PC-3 (cell line): ENCODE data around the gene FUT6. TPM values are rescaled to one million over a fixed set of nuclear protein-coding genes. Genes with fewer than 3 reads are reported as not detected.

Experiments
- ATAC-seq: fragments of 200-7000 bp; cut with Tn5 transposase; 2 replicates; pipeline ENCODE4 v1.9.1; 2020; ENCODE audit warnings: mild to moderate bottlenecking, moderate library complexity
- BruUV-seq: library from RNA; stranded (reverse); fragments of 400-500 nt; replicated peaks from 2 replicates; lab custom pipeline; 2021; lab: Mats Ljungman, UMichigan
- CTCF ChIA-PET: fragments of 300-600 bp; sonication (Branson Sonifier 250); formaldehyde crosslinking; loops from one replicate; lab custom pipeline; 2022; ENCODE audit warnings: antibody characterized with exemption; lab: Charles Lee
- POLR2A ChIA-PET: fragments of 300-600 bp; sonication (Branson Sonifier 250); formaldehyde crosslinking; loops from one replicate; lab custom pipeline; 2022; ENCODE audit warnings: antibody characterized with exemption; ENCODE audit not compliant: unreplicated experiment; lab: Charles Lee
- DNase-seq: peaks from one replicate; pipeline ENCODE4 v3.0.0-alpha.2; 2015
- H2AFZ ChIP-seq: fragments of 300-600 bp; sonication (generic); 2 replicates; pipeline ENCODE4 v1.6.0; 2016; ENCODE audit warnings: antibody characterized with exemption, low read length
- H3F3A ChIP-seq: fragments of 300-600 bp; sonication (generic); one replicate; pipeline ENCODE4 v1.6.0; 2017; ENCODE audit warnings: antibody characterized with exemption, low read length, control low read depth, mild to moderate bottlenecking; ENCODE audit not compliant: unreplicated experiment
- H3K27ac ChIP-seq: fragments of 300-600 bp; sonication (generic); 2 replicates; pipeline ENCODE4 v1.5.1; 2016; ENCODE audit warnings: mild to moderate bottlenecking, low read length
- H3K27me3 ChIP-seq: fragments of 300-600 bp; sonication (generic); 2 replicates; pipeline ENCODE4 v1.6.1; 2016; ENCODE audit warnings: low read length, mixed read lengths
- H3K36me3 ChIP-seq: fragments of 300-600 bp; sonication (generic); 2 replicates; pipeline ENCODE4 v1.6.1; 2016; ENCODE audit warnings: low read depth, mixed run types, low read length, mixed read lengths
- H3K4me1 ChIP-seq: fragments of 300-600 bp; sonication (generic); 2 replicates; pipeline ENCODE4 v1.5.1; 2016; ENCODE audit warnings: low read length; ENCODE audit not compliant: insufficient read depth
- H3K4me2 ChIP-seq: fragments of 300-600 bp; sonication (generic); 2 replicates; pipeline ENCODE4 v1.6.0; 2016; ENCODE audit warnings: low read length
- H3K4me3 ChIP-seq: fragments of 300-600 bp; sonication (generic); 2 replicates; pipeline ENCODE4 v1.5.1; 2016; ENCODE audit warnings: mild to moderate bottlenecking, low read length, mixed read lengths
- H3K79me2 ChIP-seq: fragments of 300-600 bp; sonication (generic); 2 replicates; pipeline ENCODE4 v1.6.1; 2017; ENCODE audit warnings: low read length, mixed read lengths
- H3K9ac ChIP-seq: fragments of 300-600 bp; sonication (generic); 2 replicates; pipeline ENCODE4 v1.6.0; 2016; ENCODE audit warnings: mild to moderate bottlenecking, low read length
- H3K9me2 ChIP-seq: fragments of 300-600 bp; sonication (generic); replicated peaks from 2 replicates; pipeline ENCODE4 v1.6.1; 2016; ENCODE audit warnings: mixed run types, low read length, mixed read lengths
- H3K9me3 ChIP-seq: fragments of 300-600 bp; sonication (generic); 2 replicates; pipeline ENCODE4 v1.6.1; 2016; ENCODE audit warnings: low read length, mixed read lengths
- H4K20me1 ChIP-seq: fragments of 300-600 bp; sonication (generic); 2 replicates; pipeline ENCODE4 v1.6.1; 2016; ENCODE audit warnings: low read length, mixed read lengths
- EZH2 ChIP-seq: fragments of 300-600 bp; sonication (generic); IDR thresholded peaks from one replicate; pipeline ENCODE4 v1.6.1; 2017; ENCODE audit warnings: antibody characterized with exemption, mild to moderate bottlenecking, low read length; ENCODE audit not compliant: unreplicated experiment
- EZH2phosphoT487 ChIP-seq: fragments of 300-600 bp; sonication (generic); IDR thresholded peaks from 2 replicates; pipeline ENCODE4 v1.6.1; 2018; ENCODE audit warnings: mild to moderate bottlenecking, antibody characterized with exemption, low read length, borderline replicate concordance
- intact Hi-C: fragments of 100-400 bp; cut with micrococcal nuclease; formaldehyde crosslinking; loops from 2 replicates; pipeline ENCODE4 v1.9.0; 2023
- total RNA-seq: library from RNA; depleted of rRNA; stranded (reverse); fragments of >200 nt; gene quantifications from 2 replicates; pipeline ENCODE4 v1.2.3, GENCODE V29; 2014
- TF ChIP-seq, protein P1 (sequence below): fragments of 300-600 bp; sonication (generic); conservative IDR thresholded peaks from 2 replicates; pipeline ENCODE4 v1.5.1; 2017; ENCODE audit warnings: antibody characterized with exemption, low read depth, mild to moderate bottlenecking, low read length

FUT6 gene
- total RNA-seq, 1 experiment from 2014 or later = 0.69 TPM

DNA sequence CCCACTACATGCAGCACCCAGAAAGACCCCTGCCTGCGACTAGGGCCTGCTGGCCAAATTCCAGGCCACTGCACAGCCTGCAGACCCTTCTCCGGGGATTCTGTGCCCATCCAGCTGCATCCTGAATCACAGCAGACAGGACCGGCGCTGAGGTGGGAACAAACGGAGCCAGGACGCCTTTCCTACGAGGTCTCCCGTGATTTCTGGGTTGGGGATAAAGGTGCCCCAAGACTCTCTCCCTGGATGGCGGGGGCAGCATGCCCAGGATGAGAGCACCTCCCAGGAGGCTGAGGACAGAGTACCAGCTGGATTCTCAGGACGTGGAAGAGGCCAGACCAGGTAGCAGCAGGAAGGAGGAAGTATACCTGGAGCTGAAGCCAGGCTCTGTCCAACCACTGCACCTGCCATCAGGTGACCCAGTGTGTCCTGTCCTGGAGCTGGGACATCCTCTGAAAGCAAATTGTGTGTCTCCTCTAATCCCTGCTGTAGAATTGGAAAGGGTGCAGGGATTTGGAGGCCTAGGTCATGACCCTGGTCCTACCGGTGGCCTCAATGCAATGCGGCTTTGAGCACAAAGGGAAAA lies 34.2 kb upstream of the FUT6 start:
- intact Hi-C loops = no loop called here
- Histone ChIP-seq H3K36me3 (no peaks in the 10 kb centered on the region), H3K9ac (no peak overlapping the region), H3K9me3 (no peaks in the 10 kb centered on the region), H3K4me2 (no peak overlapping the region), H4K20me1 (no peaks in the 10 kb centered on the region), H3K4me1 (no peaks in the 10 kb centered on the region), H3K27me3 (no peaks in the 10 kb centered on the region), H3K9me2 (no peaks in the 10 kb centered on the region), H3K4me3 (no peak overlapping the region), H3K79me2 (no peaks in the 10 kb centered on the region), H3F3A (peaks cover 3% of the 10 kb centered on the region), H2AFZ (no peak overlapping the region), H3K27ac (no peak overlapping the region)
- no TSS peak for BruUV-seq
- ChIA-PET POLR2A (no interaction called here), CTCF (no interaction called here)
- ATAC-seq = no peak
- DNase-seq = no peak
- no peak for TF ChIP-seq EZH2phosphoT487
- no peak for TF ChIP-seq EZH2
- TF ChIP-seq, protein P1, sequence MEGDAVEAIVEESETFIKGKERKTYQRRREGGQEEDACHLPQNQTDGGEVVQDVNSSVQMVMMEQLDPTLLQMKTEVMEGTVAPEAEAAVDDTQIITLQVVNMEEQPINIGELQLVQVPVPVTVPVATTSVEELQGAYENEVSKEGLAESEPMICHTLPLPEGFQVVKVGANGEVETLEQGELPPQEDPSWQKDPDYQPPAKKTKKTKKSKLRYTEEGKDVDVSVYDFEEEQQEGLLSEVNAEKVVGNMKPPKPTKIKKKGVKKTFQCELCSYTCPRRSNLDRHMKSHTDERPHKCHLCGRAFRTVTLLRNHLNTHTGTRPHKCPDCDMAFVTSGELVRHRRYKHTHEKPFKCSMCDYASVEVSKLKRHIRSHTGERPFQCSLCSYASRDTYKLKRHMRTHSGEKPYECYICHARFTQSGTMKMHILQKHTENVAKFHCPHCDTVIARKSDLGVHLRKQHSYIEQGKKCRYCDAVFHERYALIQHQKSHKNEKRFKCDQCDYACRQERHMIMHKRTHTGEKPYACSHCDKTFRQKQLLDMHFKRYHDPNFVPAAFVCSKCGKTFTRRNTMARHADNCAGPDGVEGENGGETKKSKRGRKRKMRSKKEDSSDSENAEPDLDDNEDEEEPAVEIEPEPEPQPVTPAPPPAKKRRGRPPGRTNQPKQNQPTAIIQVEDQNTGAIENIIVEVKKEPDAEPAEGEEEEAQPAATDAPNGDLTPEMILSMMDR = no peak

DNA sequence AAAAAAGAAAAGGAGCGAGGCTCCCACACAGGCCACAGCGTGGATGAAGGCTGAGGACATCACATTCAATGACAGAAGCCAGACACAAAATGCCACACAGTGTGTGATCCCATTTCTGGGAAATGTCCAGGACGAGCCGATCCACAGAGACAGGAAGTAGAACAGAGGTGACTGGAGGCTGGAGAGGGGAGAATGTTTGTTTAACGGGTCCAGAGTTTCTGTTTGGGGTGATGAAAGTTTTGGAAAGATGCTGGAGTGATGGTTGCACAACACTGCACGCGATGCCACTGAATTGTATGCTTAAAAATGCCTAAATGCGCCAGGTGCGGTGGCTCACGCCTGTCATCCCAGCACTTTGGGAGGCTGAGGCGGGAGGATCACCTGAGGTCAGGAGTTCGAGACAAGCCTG lies 31.5 kb upstream of the FUT6 start:
- Histone ChIP-seq H3K36me3 (no peaks in the 10 kb centered on the region), H3K4me1 (no peaks in the 10 kb centered on the region), H3F3A (peaks cover 3% of the 10 kb centered on the region), H2AFZ (no peak overlapping the region), H3K9me2 (no peaks in the 10 kb centered on the region), H3K79me2 (no peaks in the 10 kb centered on the region), H3K4me3 (no peak overlapping the region), H3K4me2 (no peak overlapping the region), H3K27ac (no peak overlapping the region), H3K9ac (no peak overlapping the region), H3K9me3 (no peaks in the 10 kb centered on the region), H3K27me3 (no peaks in the 10 kb centered on the region), H4K20me1 (no peaks in the 10 kb centered on the region)
- ATAC-seq (no peak), DNase-seq (no peak)
- TF ChIP-seq, protein P1 = no peak
- intact Hi-C loops = no loop called here
- ChIA-PET CTCF (no interaction called here), POLR2A (no interaction called here)
- BruUV-seq = no TSS peak

DNA sequence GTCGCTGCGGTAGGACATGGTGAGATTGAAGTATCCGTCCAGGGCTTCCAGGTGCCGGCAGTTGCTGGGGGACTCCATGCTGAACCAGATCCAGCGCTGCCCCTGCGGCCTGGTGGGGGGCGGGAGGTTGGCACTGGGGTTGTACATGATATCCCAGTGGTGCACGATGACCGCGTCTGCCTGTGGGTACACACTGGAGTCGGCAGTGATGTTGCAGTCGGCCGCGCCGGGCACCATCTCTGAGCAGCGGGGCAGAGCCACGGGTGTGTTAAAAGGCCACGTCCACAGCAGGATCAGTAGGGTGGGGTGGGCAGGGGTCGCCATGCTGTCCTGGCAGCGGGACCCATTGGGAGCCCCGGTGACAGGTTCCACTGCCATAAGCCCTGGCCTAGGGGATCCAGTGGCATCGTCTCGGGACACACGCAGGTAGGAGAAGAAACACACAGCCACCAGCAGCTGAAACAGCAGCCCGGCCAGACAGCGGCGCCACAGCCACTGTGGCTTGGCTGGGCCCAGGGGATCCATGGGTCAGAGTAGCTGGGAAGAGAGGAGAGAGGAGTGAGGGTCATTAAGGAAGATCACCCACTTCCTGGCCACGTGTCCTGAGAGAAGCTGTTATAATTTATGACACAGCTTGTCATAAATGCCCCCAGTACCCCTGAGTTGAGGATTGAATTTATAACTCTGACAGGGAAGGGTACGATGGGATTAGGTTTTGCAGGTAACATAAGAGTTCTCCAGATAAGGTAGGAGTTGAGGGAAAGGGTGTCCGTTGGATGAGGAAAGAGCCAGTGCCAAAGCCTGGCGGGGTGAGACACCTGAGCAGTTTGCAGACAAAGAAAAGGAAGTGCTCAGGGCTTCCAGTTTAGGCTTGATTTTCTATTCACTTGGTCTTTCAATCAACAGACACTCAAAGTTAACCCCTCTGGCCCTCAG lies 28.0 kb upstream of the FUT6 start:
- Histone ChIP-seq H3K27me3 (no peaks in the 10 kb centered on the region), H2AFZ (no peak overlapping the region), H3F3A (no peaks in the 10 kb centered on the region), H3K4me2 (no peak overlapping the region), H3K79me2 (no peaks in the 10 kb centered on the region), H4K20me1 (no peaks in the 10 kb centered on the region), H3K27ac (no peak overlapping the region), H3K9ac (no peak overlapping the region), H3K9me3 (no peaks in the 10 kb centered on the region), H3K4me1 (no peaks in the 10 kb centered on the region), H3K36me3 (no peaks in the 10 kb centered on the region), H3K4me3 (no peak overlapping the region), H3K9me2 (no peaks in the 10 kb centered on the region)
- POLR2A ChIA-PET = no interaction called here
- BruUV-seq = no TSS peak
- intact Hi-C loops = no loop called here
- no peak for DNase-seq
- ATAC-seq = no peak
- TF ChIP-seq EZH2phosphoT487 (no peak), EZH2 (no peak)
- TF ChIP-seq, protein P1 = no peak
- CTCF ChIA-PET = no interaction called here
